HEK293T (cell line): ENCODE data around the gene TRIM62.

Experiments used
- ARNT ChIP-seq: fragments of 450-650 bp; IDR thresholded peaks from 2 replicates; pipeline ENCODE4 v1.6.1; 2017; ENCODE audit warnings: mild to moderate bottlenecking
- BHLHE40 ChIP-seq: fragments of 450-650 bp; IDR thresholded peaks from 2 replicates; pipeline ENCODE4 v1.6.1; 2016; ENCODE audit warnings: mild to moderate bottlenecking, moderate library complexity, borderline replicate concordance
- FOXM1 ChIP-seq: fragments of 450-650 bp; IDR thresholded peaks from 2 replicates; pipeline ENCODE4 v1.6.1; 2017; ENCODE audit warnings: mild to moderate bottlenecking, borderline replicate concordance
- HDGF ChIP-seq: fragments of 450-650 bp; IDR thresholded peaks from 2 replicates; pipeline ENCODE4 v1.6.1; 2017; ENCODE audit warnings: antibody characterized with exemption, borderline replicate concordance
- L3MBTL2 ChIP-seq: fragments of 450-650 bp; conservative IDR thresholded peaks from 2 replicates; pipeline ENCODE4 v1.6.1; 2016; ENCODE audit warnings: mild to moderate bottlenecking
- LEF1 ChIP-seq: fragments of 450-650 bp; IDR thresholded peaks from 2 replicates; pipeline ENCODE4 v1.6.1; 2017; ENCODE audit warnings: mild to moderate bottlenecking, borderline replicate concordance
- PKNOX1 ChIP-seq: fragments of 450-650 bp; IDR thresholded peaks from 2 replicates; pipeline ENCODE4 v1.6.1; 2016
- SP1 ChIP-seq: fragments of 450-650 bp; IDR thresholded peaks from 2 replicates; pipeline ENCODE4 v1.6.1; 2017
- ZNF384 ChIP-seq: fragments of 450-650 bp; IDR thresholded peaks from 2 replicates; pipeline ENCODE4 v1.6.1; 2016

- TF ChIP-seq L3MBTL2 (no peak), ARNT (no peak), BHLHE40 (no peak), ZNF384 (no peak), SP1 (no peak), PKNOX1 (no peak), FOXM1 (no peak), LEF1 (no peak), HDGF (no peak)
Observed at GRCh38 chr1:33110477-33110876, 71.4 kb downstream of the TRIM62 start.
